Measurements from ENCODE around the gene BGLAP.

DNA sequence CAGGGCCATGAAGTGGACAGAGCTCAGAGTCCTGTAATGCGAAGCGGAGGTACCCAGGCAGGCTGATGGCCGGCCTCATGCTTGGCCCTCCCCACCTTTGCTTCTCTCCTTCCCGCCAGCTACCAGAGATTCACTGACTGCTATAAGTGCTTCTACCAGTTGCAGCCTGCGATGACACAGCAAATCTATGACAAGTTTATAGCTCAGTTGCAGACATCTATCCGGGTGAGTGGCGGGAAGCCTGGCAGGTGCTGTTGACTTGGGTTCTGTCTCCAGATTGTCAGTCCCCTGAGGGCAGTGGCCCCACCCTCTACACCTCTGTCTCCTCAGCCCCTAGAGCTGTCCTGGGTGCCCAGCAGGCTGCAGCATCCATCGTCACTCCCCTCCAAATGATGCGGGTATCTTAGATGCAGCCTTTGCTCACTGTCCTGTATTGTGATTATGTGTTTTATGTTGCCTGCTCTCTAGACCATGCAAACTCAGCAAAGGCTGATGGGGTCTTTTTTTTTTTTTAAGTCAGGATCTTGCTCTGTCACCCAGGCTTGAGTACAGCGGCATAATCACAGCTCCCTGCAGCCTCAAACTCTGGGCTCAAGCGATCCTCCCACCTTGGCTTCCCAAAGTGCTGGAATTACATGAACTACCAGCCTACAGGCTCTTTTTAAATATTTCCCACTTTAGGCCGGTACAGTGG is 9.6 kb upstream of the BGLAP start:
- TF ChIP-seq, protein P1, sequence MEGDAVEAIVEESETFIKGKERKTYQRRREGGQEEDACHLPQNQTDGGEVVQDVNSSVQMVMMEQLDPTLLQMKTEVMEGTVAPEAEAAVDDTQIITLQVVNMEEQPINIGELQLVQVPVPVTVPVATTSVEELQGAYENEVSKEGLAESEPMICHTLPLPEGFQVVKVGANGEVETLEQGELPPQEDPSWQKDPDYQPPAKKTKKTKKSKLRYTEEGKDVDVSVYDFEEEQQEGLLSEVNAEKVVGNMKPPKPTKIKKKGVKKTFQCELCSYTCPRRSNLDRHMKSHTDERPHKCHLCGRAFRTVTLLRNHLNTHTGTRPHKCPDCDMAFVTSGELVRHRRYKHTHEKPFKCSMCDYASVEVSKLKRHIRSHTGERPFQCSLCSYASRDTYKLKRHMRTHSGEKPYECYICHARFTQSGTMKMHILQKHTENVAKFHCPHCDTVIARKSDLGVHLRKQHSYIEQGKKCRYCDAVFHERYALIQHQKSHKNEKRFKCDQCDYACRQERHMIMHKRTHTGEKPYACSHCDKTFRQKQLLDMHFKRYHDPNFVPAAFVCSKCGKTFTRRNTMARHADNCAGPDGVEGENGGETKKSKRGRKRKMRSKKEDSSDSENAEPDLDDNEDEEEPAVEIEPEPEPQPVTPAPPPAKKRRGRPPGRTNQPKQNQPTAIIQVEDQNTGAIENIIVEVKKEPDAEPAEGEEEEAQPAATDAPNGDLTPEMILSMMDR (IDR thresholded peaks at IDR 0.05; ENCODE audit: low read depth, low read length, poor library complexity, severe bottlenecking): no peak
- no peak for TF ChIP-seq EZH2phosphoT487 (IDR thresholded peaks at IDR 0.05; ENCODE audit: borderline replicate concordance, low read length)
